SK-N-SH (cell line): ENCODE results near the gene NPHP1. TPM values are rescaled to one million over a fixed set of nuclear protein-coding genes. Genes with fewer than 3 reads are reported as not detected.

ENCODE experiments used
- CTCF ChIA-PET: fragments of 300-600, 350-600 bp; formaldehyde crosslinking; extraction: SDS; loops from one replicate; lab custom pipeline; 2021; lab: Yijun Ruan, JAX
- POLR2A ChIA-PET: fragments of 350-600 bp; sonication (Branson Sonifier 250); formaldehyde crosslinking; extraction: SDS; loops from one replicate; lab custom pipeline; 2020; ENCODE audit warnings: antibody characterized with exemption, inconsistent platforms; lab: Yijun Ruan, JAX
- DNase-seq: peaks from one replicate; pipeline ENCODE4 v3.0.0; 2012
- H2AFZ ChIP-seq: fragments of 200-600 bp; sonication (generic); 2 replicates; pipeline ENCODE4 v1.8.1; 2016; ENCODE audit warnings: antibody characterized with exemption, mild to moderate bottlenecking, low read depth
- H3F3A ChIP-seq: fragments of 200-600 bp; sonication (generic); replicated peaks from 2 replicates; pipeline ENCODE3; 2016; ENCODE audit warnings: antibody characterized with exemption, mild to moderate bottlenecking; ENCODE audit not compliant: insufficient read depth
- H3K27ac ChIP-seq, 2 experiments: fragments of 200-500 bp in 1 of 2; fragments of 200-600 bp in 1 of 2; sonication (Bioruptor generic) in 1 of 2; sonication (generic), shearing (Covaris generic) in 1 of 2; 2 replicates each; pipeline versions ENCODE4 v1.5.1 to v1.6.1; 2014 to 2016; ENCODE audit warnings: low read depth in 2 of 2, inconsistent platforms in 1 of 2, low read length in 1 of 2, mild to moderate bottlenecking in 1 of 2, mixed read lengths in 1 of 2
- H3K27me3 ChIP-seq: fragments of 200-600 bp; sonication (generic), shearing (Covaris generic); 2 replicates; pipeline ENCODE4 v1.6.1; 2016; ENCODE audit warnings: mixed run types; ENCODE audit not compliant: insufficient read depth
- H3K36me3 ChIP-seq, 2 experiments: fragments of 200-500 bp in 1 of 2; fragments of 200-600 bp in 1 of 2; sonication (Bioruptor generic) in 1 of 2; sonication (generic) in 1 of 2; replicated peaks in 1 of 2; 2 replicates each; pipeline versions ENCODE3 to v1.5.1; 2014 to 2016; ENCODE audit warnings: low read length in 1 of 2, mild to moderate bottlenecking in 1 of 2; ENCODE audit not compliant: insufficient read depth in 2 of 2, control insufficient read depth in 1 of 2
- H3K4me1 ChIP-seq, 2 experiments: fragments of 200-500 bp in 1 of 2; fragments of 200-600 bp in 1 of 2; sonication (Bioruptor generic) in 1 of 2; sonication (generic), shearing (Covaris generic) in 1 of 2; 2 replicates each; pipeline versions ENCODE4 v1.5.1 to v1.6.1; 2014 to 2016; ENCODE audit warnings: low read depth in 1 of 2, low read length in 1 of 2, mixed run types in 1 of 2; ENCODE audit not compliant: insufficient read depth in 2 of 2, control insufficient read depth in 1 of 2
- H3K4me2 ChIP-seq: fragments of 200-600 bp; sonication (generic), shearing (Covaris generic); 2 replicates; pipeline ENCODE4 v1.6.1; 2017; ENCODE audit warnings: mixed run types
- H3K4me3 ChIP-seq, 2 experiments: fragments of 200-500 bp in 1 of 2; fragments of 200-600 bp in 1 of 2; sonication (Bioruptor generic) in 1 of 2; sonication (generic), shearing (Covaris generic) in 1 of 2; 2 replicates each; pipeline versions ENCODE4 v1.5.1 to v1.8.1; 2014 to 2016; ENCODE audit warnings: low read depth in 2 of 2, inconsistent platforms in 1 of 2, low read length in 1 of 2, mild to moderate bottlenecking in 1 of 2, mixed read lengths in 1 of 2, moderate library complexity in 1 of 2
- H3K79me2 ChIP-seq: fragments of 200-600 bp; sonication (generic); 2 replicates; pipeline ENCODE4 v1.8.1; 2017; ENCODE audit warnings: mild to moderate bottlenecking; ENCODE audit not compliant: insufficient read depth
- H3K9ac ChIP-seq: fragments of 200-600 bp; sonication (generic); 2 replicates; pipeline ENCODE4 v1.6.1; 2017; ENCODE audit warnings: mixed run types
- H3K9me2 ChIP-seq: fragments of 200-600 bp; sonication (generic); 2 replicates; pipeline ENCODE4 v1.6.1; 2017; ENCODE audit warnings: mixed run types
- H3K9me3 ChIP-seq: fragments of 200-600 bp; sonication (generic); 2 replicates; pipeline ENCODE4 v1.6.1; 2017; ENCODE audit warnings: mixed run types, mild to moderate bottlenecking, moderate library complexity
- H4K20me1 ChIP-seq: fragments of 200-600 bp; sonication (generic); 2 replicates; pipeline ENCODE4 v1.6.1; 2017; ENCODE audit warnings: mild to moderate bottlenecking, mixed run types; ENCODE audit not compliant: insufficient read depth
- CHD2 ChIP-seq: fragments of 150-350 bp; IDR thresholded peaks from 2 replicates; pipeline ENCODE4 v1.6.1; 2018; ENCODE audit warnings: low read length; ENCODE audit not compliant: partially characterized antibody
- EP300 ChIP-seq, 2 experiments: IDR thresholded peaks; 2 replicates each; pipeline versions ENCODE4 v1.4.0 to v1.6.1; 2012; ENCODE audit warnings: borderline replicate concordance in 1 of 2, low read depth in 1 of 2, low read length in 1 of 2
- FOXJ3 ChIP-seq: sonication (generic); formaldehyde crosslinking; IDR thresholded peaks from 2 replicates; pipeline ENCODE4 v1.5.1; 2020; ENCODE audit warnings: mild to moderate bottlenecking, missing genetic modification reagents
- GABPA ChIP-seq: IDR thresholded peaks from 2 replicates; pipeline ENCODE4 v1.4.0; 2012; ENCODE audit warnings: low read depth, mild to moderate bottlenecking
- GATA2 ChIP-seq: sonication (generic); formaldehyde crosslinking; IDR thresholded peaks from 2 replicates; pipeline ENCODE4 v1.5.0; 2020; ENCODE audit warnings: mild to moderate bottlenecking, missing genetic modification reagents
- NFIC ChIP-seq: IDR thresholded peaks from 2 replicates; pipeline ENCODE4 v1.4.0; 2012; ENCODE audit warnings: borderline replicate concordance
- RCOR1 ChIP-seq: fragments of 150-350 bp; IDR thresholded peaks from 2 replicates; pipeline ENCODE4 v1.6.1; 2017; ENCODE audit warnings: antibody characterized with exemption, low read length
- SIN3A ChIP-seq: IDR thresholded peaks from 2 replicates; pipeline ENCODE4 v1.6.1; 2012; ENCODE audit warnings: low read depth, mild to moderate bottlenecking, low read length, moderate library complexity, borderline replicate concordance
- SMC3 ChIP-seq: IDR thresholded peaks from 2 replicates; pipeline ENCODE4 v1.6.1; 2012; ENCODE audit warnings: low read depth, low read length, improper control_type of control experiment
- TCF12 ChIP-seq: IDR thresholded peaks from 2 replicates; pipeline ENCODE4 v1.4.0; 2012
- YY1 ChIP-seq: IDR thresholded peaks from 2 replicates; pipeline ENCODE4 v1.4.0; 2012; ENCODE audit warnings: low read depth, mild to moderate bottlenecking
- WGBS: methylation state at CpG from one replicate; pipeline ENCODE4 v1.1.6; 2017; ENCODE audit warnings: low lambda C conversion rate; 5-methylcytosine and 5-hydroxymethylcytosine counted together
- polyA plus RNA-seq, 3 experiments: library from polyadenylated mRNA; depleted of rRNA; stranded (reverse); fragments of >200 nt; gene quantifications; 2 replicates each; pipeline ENCODE4 v1.2.3, GENCODE V29; 2012
- TF ChIP-seq, protein P1 (sequence below): IDR thresholded peaks from 2 replicates; pipeline ENCODE4; 2012
- TF ChIP-seq, protein P2 (sequence below): fragments of 150-350 bp; IDR thresholded peaks from 2 replicates; pipeline ENCODE4 v1.6.1; 2017; ENCODE audit warnings: antibody characterized with exemption, low read length, low read depth, borderline replicate concordance
- TF ChIP-seq, protein P3 (sequence below): fragments of 150-350 bp; IDR thresholded peaks from 2 replicates; pipeline ENCODE4 v1.6.1; 2016; ENCODE audit warnings: mild to moderate bottlenecking, low read depth, low read length
- TF ChIP-seq, protein P4 (sequence below): IDR thresholded peaks from 2 replicates; pipeline ENCODE4 v1.6.1; 2012; ENCODE audit warnings: mild to moderate bottlenecking, low read depth, low read length, moderate library complexity

The NPHP1 gene
- polyA plus RNA-seq, 1 of the 3 experiments (the other 2 are of a cell fraction), result 5.0 TPM

DNA sequence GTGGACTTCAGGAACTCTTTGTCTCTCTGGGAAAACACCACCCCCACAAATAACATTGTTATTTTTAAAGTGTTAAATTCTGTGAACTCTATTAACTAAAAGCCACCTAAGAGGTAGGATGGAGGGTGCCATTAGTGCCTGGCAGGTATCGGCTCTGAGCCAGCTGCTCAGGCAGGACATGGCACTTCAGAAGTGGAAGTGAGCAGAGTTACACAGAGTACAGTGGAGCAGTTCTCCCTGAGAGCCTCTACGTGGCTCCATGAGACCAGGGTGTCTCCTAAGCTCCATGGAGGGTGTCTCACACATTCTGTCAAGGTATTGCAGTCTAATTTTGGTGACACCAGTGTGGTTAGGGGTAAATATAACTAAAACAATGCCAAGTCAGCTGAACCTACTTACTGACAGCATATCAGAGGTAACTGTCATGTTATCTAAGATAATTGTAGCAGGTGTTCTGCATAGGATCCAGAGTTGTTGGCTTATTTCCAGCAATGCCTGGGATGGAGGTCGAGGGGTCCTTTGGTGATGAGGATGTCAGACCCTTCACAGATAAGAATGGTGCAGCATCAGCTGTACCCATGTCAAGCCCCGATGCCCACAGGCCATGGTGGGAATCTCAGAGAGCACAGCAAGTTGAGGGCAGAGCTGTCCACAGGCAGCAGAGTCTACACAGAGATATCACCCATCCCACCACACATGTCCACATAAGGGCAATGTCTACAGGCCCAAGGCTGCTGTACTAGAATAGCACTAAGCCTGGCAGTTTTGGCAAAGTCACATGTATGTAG lies 80.6 kb downstream of the NPHP1 start:
- H3K4me1 ChIP-seq, result 0 out of 4 replicates have a peak, but pooled peaks cover 0 to 12% of the 10 kb centered on the region in 2 experiments
- H3K4me3 ChIP-seq, result no peak overlapping the region
- DNase-seq, result no peak
- H3K36me3 ChIP-seq, result no peaks in the 10 kb centered on the region
- H3K27me3 ChIP-seq, result no peaks in the 10 kb centered on the region
- H3K9me3 ChIP-seq, result no peaks in the 10 kb centered on the region
- H3K27ac ChIP-seq, result peak overlapping the region in 1 of 2 experiments; percentile 51; a peak in 1 of 4 replicates
- 98% methylated on average over 4 of the region's 4 CpGs for WGBS
- TF ChIP-seq, protein P1, sequence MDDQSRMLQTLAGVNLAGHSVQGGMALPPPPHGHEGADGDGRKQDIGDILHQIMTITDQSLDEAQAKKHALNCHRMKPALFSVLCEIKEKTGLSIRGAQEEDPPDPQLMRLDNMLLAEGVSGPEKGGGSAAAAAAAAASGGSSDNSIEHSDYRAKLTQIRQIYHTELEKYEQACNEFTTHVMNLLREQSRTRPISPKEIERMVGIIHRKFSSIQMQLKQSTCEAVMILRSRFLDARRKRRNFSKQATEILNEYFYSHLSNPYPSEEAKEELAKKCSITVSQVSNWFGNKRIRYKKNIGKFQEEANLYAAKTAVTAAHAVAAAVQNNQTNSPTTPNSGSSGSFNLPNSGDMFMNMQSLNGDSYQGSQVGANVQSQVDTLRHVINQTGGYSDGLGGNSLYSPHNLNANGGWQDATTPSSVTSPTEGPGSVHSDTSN, result no peak
- TF ChIP-seq GABPA, result no peak
- TF ChIP-seq YY1, result no peak
- TF ChIP-seq, protein P2, sequence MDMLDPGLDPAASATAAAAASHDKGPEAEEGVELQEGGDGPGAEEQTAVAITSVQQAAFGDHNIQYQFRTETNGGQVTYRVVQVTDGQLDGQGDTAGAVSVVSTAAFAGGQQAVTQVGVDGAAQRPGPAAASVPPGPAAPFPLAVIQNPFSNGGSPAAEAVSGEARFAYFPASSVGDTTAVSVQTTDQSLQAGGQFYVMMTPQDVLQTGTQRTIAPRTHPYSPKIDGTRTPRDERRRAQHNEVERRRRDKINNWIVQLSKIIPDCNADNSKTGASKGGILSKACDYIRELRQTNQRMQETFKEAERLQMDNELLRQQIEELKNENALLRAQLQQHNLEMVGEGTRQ, result no peak
- TF ChIP-seq RCOR1, result no peak
- TF ChIP-seq NFIC, result no peak
- TF ChIP-seq GATA2, result no peak
- TF ChIP-seq, protein P3, sequence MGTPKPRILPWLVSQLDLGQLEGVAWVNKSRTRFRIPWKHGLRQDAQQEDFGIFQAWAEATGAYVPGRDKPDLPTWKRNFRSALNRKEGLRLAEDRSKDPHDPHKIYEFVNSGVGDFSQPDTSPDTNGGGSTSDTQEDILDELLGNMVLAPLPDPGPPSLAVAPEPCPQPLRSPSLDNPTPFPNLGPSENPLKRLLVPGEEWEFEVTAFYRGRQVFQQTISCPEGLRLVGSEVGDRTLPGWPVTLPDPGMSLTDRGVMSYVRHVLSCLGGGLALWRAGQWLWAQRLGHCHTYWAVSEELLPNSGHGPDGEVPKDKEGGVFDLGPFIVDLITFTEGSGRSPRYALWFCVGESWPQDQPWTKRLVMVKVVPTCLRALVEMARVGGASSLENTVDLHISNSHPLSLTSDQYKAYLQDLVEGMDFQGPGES, result no peak
- no peak for TF ChIP-seq EP300 (IDR thresholded peaks at IDR 0.05; ENCODE audit: borderline replicate concordance in 1 of 2, low read depth in 1 of 2, low read length in 1 of 2)
- TF ChIP-seq, protein P4, sequence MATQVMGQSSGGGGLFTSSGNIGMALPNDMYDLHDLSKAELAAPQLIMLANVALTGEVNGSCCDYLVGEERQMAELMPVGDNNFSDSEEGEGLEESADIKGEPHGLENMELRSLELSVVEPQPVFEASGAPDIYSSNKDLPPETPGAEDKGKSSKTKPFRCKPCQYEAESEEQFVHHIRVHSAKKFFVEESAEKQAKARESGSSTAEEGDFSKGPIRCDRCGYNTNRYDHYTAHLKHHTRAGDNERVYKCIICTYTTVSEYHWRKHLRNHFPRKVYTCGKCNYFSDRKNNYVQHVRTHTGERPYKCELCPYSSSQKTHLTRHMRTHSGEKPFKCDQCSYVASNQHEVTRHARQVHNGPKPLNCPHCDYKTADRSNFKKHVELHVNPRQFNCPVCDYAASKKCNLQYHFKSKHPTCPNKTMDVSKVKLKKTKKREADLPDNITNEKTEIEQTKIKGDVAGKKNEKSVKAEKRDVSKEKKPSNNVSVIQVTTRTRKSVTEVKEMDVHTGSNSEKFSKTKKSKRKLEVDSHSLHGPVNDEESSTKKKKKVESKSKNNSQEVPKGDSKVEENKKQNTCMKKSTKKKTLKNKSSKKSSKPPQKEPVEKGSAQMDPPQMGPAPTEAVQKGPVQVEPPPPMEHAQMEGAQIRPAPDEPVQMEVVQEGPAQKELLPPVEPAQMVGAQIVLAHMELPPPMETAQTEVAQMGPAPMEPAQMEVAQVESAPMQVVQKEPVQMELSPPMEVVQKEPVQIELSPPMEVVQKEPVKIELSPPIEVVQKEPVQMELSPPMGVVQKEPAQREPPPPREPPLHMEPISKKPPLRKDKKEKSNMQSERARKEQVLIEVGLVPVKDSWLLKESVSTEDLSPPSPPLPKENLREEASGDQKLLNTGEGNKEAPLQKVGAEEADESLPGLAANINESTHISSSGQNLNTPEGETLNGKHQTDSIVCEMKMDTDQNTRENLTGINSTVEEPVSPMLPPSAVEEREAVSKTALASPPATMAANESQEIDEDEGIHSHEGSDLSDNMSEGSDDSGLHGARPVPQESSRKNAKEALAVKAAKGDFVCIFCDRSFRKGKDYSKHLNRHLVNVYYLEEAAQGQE, result no peak
- TF ChIP-seq TCF12, result no peak
- no peak for TF ChIP-seq FOXJ3
- no peak for TF ChIP-seq SIN3A
- TF ChIP-seq SMC3, result no peak
- no peak for TF ChIP-seq CHD2
- H3K4me2 ChIP-seq, result no peak overlapping the region
- 0 out of 2 replicates have a peak overlapping the region, but pooled peaks have one; percentile 38 for H2AFZ ChIP-seq
- H3F3A ChIP-seq, result peaks cover 7% of the 10 kb centered on the region
- no peak overlapping the region for H3K9ac ChIP-seq
- ChIA-PET CTCF (interaction anchor here (1.3 kb wide), 1 partner anchor 8 kb away, joined by 3 read pairs; the partner anchor contains the start of gene MALL), POLR2A (no interaction called here)
- H3K9me2 ChIP-seq, result no peaks in the 10 kb centered on the region
- H3K79me2 ChIP-seq, result no peaks in the 10 kb centered on the region
- no peaks in the 10 kb centered on the region for H4K20me1 ChIP-seq
